Panc1 (cell line): ENCODE measurements around the gene DYNC1I1. TPM values are rescaled to one million over a fixed set of nuclear protein-coding genes. Genes with fewer than 3 reads are reported as not detected.
A peak's percentile ranks its signal among the peaks of the same experiment; 100 is the strongest.

Source experiments
- ATAC-seq: fragments of 200-7000 bp; cut with Tn5 transposase; 2 replicates; pipeline ENCODE4 v1.9.1; 2020; ENCODE audit warnings: mild to moderate bottlenecking, moderate library complexity
- BruUV-seq: library from RNA; stranded (reverse); fragments of 400-500 nt; replicated peaks from 2 replicates; lab custom pipeline; 2021; lab: Mats Ljungman, UMichigan
- CTCF ChIA-PET: fragments of 300-600 bp; sonication (Branson Sonifier 250); formaldehyde crosslinking; loops from one replicate; lab custom pipeline; 2022; ENCODE audit warnings: antibody characterized with exemption; lab: Charles Lee
- POLR2A ChIA-PET: fragments of 300-600 bp; sonication (Branson Sonifier 250); formaldehyde crosslinking; loops from one replicate; lab custom pipeline; 2022; ENCODE audit warnings: antibody characterized with exemption; lab: Charles Lee
- DNase-seq: peaks from one replicate; pipeline ENCODE4 v3.0.0-alpha.2; 2010; ENCODE audit warnings: low read depth, low spot score
- H3K27ac ChIP-seq: 2 replicates; pipeline ENCODE4 v1.5.1; 2011; ENCODE audit warnings: mild to moderate bottlenecking, low read length, inconsistent platforms
- H3K27me3 ChIP-seq: fragments of 200-500 bp; sonication (Bioruptor generic); 2 replicates; pipeline ENCODE4 v1.6.0; 2014; ENCODE audit warnings: low read length, inconsistent platforms; ENCODE audit not compliant: control insufficient read depth, insufficient read depth
- H3K36me3 ChIP-seq: fragments of 200-500 bp; sonication (Bioruptor generic); 2 replicates; pipeline ENCODE4 v1.5.1; 2014; ENCODE audit warnings: inconsistent platforms, mild to moderate bottlenecking, low read length, moderate library complexity; ENCODE audit not compliant: control insufficient read depth, insufficient read depth
- H3K4me1 ChIP-seq: 2 replicates; pipeline ENCODE4 v1.5.1; 2011; ENCODE audit warnings: inconsistent platforms, mild to moderate bottlenecking, low read length, moderate library complexity; ENCODE audit not compliant: control insufficient read depth, insufficient read depth
- H3K4me3 ChIP-seq, 2 experiments: 2 replicates each; pipeline ENCODE4 v1.5.1; 2011 to 2012; ENCODE audit warnings: low read depth in 2 of 2, low read length in 2 of 2, mild to moderate bottlenecking in 2 of 2, inconsistent platforms in 1 of 2, moderate library complexity in 1 of 2
- H3K9me3 ChIP-seq: fragments of 200-500 bp; sonication (Bioruptor generic); 2 replicates; pipeline ENCODE4 v1.5.1; 2014; ENCODE audit warnings: low read depth, mild to moderate bottlenecking, inconsistent platforms, low read length, moderate library complexity; ENCODE audit not compliant: control insufficient read depth, insufficient read depth
- SIN3A ChIP-seq: IDR thresholded peaks from 2 replicates; pipeline ENCODE4 v1.6.1; 2012; ENCODE audit warnings: low read depth, mild to moderate bottlenecking, low read length, moderate library complexity, borderline replicate concordance; ENCODE audit not compliant: insufficient read depth
- in situ Hi-C: cut with HindIII; loops from 2 replicates; pipeline ENCODE4 v1.10.0; 2016; ENCODE audit warnings: low sequenced_read_pairs, low pct_unique_long_range_greater_than_20kb
- intact Hi-C: fragments of 100-400 bp; cut with micrococcal nuclease; formaldehyde crosslinking; loops from one replicate; pipeline ENCODE4 v1.10.0; 2022; ENCODE audit not compliant: unreplicated experiment
- total RNA-seq: library from RNA; stranded (reverse); gene quantifications from one replicate; pipeline ENCODE4 v1.2.1, GENCODE V29; 2021; ENCODE audit not compliant: unreplicated experiment
- TF ChIP-seq, protein P1 (sequence below), 2 experiments: IDR thresholded peaks; 2 replicates each; pipeline ENCODE4 v1.6.1; 2011 to 2012; ENCODE audit warnings: low read depth in 2 of 2, control low read depth in 1 of 2, low read length in 1 of 2, mild to moderate bottlenecking in 1 of 2, moderate library complexity in 1 of 2; ENCODE audit not compliant: insufficient read depth in 1 of 2
- TF ChIP-seq, protein P2 (sequence below): fragments of 450-650 bp; IDR thresholded peaks from 2 replicates; pipeline ENCODE4 v1.5.1; 2017; ENCODE audit warnings: mild to moderate bottlenecking

The DYNC1I1 gene
- total RNA-seq, 1 experiment from 2014 or later: 0.13 TPM

DNA sequence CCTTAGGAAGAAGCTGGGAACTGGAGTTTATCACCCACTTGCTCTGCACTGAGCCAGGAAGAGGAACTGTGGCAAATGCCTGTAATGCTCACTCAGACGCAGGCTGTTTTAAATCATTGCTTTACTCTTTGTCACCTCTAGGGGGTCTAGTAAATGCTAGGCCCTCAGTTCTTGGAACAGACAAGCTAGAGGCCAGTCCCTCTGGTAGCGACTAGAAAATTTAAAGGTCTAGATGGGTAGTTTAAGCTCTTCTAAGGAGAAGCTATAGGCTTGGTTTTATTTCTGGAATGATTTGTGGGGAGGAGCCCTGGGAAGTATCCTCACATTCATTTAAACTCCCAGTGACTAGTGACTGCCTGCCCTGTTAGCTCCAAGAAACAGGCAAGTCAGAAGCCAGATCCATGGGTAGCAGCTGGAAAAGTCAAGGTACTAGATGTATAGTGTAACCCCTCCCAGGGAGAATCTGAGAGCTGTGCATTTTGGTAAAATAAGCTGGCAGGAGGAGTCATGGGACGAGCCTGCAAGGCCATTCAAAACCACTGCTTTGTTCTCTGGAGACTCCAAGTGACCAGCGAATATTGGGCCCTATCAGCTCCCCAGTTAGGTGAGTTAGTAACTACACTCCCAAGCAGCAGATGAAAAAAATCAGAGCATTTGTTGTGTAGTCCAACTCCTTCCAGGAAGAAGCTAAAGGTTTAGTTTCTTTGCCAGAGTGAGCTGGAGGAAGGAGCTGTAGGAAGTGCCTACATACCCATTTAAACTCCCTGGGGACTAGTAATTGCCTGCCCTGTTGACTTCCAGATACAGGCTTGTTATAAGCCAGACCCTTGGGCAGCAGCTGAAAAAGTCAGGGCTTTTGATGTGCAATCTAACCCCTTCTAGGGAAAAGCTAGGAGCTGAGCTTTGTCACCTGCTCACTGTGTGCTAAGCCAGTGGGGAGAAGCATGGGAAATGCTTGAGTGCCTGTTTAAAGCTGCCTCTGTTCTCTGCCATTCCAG lies 68.9 kb downstream of the DYNC1I1 start:
- Histone ChIP-seq H3K27ac (no peak overlapping the region), H3K27me3 (no peaks in the 10 kb centered on the region), H3K4me1 (no peaks in the 10 kb centered on the region), H3K4me3 (no peak overlapping the region), H3K36me3 (no peaks in the 10 kb centered on the region), H3K9me3 (no peaks in the 10 kb centered on the region)
- in situ Hi-C loops (no loop called here), intact Hi-C loops (no loop called here)
- TF ChIP-seq, protein P1, sequence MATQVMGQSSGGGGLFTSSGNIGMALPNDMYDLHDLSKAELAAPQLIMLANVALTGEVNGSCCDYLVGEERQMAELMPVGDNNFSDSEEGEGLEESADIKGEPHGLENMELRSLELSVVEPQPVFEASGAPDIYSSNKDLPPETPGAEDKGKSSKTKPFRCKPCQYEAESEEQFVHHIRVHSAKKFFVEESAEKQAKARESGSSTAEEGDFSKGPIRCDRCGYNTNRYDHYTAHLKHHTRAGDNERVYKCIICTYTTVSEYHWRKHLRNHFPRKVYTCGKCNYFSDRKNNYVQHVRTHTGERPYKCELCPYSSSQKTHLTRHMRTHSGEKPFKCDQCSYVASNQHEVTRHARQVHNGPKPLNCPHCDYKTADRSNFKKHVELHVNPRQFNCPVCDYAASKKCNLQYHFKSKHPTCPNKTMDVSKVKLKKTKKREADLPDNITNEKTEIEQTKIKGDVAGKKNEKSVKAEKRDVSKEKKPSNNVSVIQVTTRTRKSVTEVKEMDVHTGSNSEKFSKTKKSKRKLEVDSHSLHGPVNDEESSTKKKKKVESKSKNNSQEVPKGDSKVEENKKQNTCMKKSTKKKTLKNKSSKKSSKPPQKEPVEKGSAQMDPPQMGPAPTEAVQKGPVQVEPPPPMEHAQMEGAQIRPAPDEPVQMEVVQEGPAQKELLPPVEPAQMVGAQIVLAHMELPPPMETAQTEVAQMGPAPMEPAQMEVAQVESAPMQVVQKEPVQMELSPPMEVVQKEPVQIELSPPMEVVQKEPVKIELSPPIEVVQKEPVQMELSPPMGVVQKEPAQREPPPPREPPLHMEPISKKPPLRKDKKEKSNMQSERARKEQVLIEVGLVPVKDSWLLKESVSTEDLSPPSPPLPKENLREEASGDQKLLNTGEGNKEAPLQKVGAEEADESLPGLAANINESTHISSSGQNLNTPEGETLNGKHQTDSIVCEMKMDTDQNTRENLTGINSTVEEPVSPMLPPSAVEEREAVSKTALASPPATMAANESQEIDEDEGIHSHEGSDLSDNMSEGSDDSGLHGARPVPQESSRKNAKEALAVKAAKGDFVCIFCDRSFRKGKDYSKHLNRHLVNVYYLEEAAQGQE (IDR thresholded peaks at IDR 0.05; ENCODE audit: insufficient read depth in 1 of 2, low read depth in 2 of 2, low read length in 1 of 2): no peak
- TF ChIP-seq, protein P2, sequence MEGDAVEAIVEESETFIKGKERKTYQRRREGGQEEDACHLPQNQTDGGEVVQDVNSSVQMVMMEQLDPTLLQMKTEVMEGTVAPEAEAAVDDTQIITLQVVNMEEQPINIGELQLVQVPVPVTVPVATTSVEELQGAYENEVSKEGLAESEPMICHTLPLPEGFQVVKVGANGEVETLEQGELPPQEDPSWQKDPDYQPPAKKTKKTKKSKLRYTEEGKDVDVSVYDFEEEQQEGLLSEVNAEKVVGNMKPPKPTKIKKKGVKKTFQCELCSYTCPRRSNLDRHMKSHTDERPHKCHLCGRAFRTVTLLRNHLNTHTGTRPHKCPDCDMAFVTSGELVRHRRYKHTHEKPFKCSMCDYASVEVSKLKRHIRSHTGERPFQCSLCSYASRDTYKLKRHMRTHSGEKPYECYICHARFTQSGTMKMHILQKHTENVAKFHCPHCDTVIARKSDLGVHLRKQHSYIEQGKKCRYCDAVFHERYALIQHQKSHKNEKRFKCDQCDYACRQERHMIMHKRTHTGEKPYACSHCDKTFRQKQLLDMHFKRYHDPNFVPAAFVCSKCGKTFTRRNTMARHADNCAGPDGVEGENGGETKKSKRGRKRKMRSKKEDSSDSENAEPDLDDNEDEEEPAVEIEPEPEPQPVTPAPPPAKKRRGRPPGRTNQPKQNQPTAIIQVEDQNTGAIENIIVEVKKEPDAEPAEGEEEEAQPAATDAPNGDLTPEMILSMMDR: peak; percentile 48
- DNase-seq: no peak
- POLR2A ChIA-PET: no interaction called here
- no TSS peak for BruUV-seq
- ATAC-seq: no peak
- CTCF ChIA-PET: interaction anchor here (0.6 kb wide), 1 partner anchor 14 kb away, joined by 3 read pairs; no protein-coding TSS in a partner anchor

DNA sequence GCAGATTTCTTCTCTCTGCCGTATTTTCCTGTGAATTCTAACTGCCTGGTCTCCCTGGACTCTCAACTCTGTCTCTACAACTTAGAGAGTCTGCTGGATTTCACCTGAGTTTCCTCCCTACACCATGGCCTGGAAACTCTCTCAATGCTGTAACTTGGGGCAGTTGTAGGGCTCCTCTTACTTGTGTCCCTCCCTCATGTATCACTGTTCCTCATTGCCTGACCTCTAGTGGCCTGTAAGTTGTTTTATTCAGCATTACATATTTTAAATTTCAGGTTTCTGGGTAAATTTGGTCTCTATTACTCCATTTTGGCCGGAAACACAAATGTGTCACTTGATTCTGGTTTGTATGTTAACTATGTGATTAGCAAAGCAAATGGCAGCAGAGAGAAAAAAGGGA lies 70.9 kb downstream of the DYNC1I1 start:
- no peak overlapping the region for H3K4me3 ChIP-seq
- H3K9me3 ChIP-seq: no peaks in the 10 kb centered on the region
- no peaks in the 10 kb centered on the region for H3K4me1 ChIP-seq
- no TSS peak for BruUV-seq
- no peaks in the 10 kb centered on the region for H3K36me3 ChIP-seq
- no peak overlapping the region for H3K27ac ChIP-seq
- ChIA-PET POLR2A (no interaction called here), CTCF (no interaction called here)
- H3K27me3 ChIP-seq: no peaks in the 10 kb centered on the region
- ATAC-seq (no peak), DNase-seq (no peak)
- in situ Hi-C loops: no loop called here
- TF ChIP-seq SIN3A: no peak
- TF ChIP-seq, protein P2: peak; percentile 26
- intact Hi-C loops: no loop called here
